ENCODE results near the gene AKAP10.

GRCh38 chr17:20012017-20012536, 34.4 kb upstream of the AKAP10 start:
- no peak for TF ChIP-seq CTCF (conservative IDR thresholded peaks at IDR 0.05)
- no peak for TF ChIP-seq EZH2 (IDR thresholded peaks at IDR 0.05; ENCODE audit: low read depth)
